HUES6 (cell line): ENCODE data around the gene C17orf78.
"Not testable (repeated sequence)": the region's sequence is repeated elsewhere in the genome, so short reads cannot be mapped to it uniquely, and the experiment has no call there.

Source experiments
- H3K27ac ChIP-seq: 2 replicates; pipeline ENCODE4 v1.7.0; 2013; ENCODE audit warnings: low read depth, mild to moderate bottlenecking, low read length, inconsistent platforms
- H3K27me3 ChIP-seq: 2 replicates; pipeline ENCODE4 v1.6.1; 2013; ENCODE audit warnings: low read length; ENCODE audit not compliant: control insufficient read depth, insufficient read depth
- H3K36me3 ChIP-seq: 2 replicates; pipeline ENCODE4 v1.6.1; 2013; ENCODE audit warnings: low read length; ENCODE audit not compliant: control insufficient read depth, insufficient read depth
- H3K4me1 ChIP-seq: 2 replicates; pipeline ENCODE4 v1.6.1; 2013; ENCODE audit warnings: low read length; ENCODE audit not compliant: control insufficient read depth, insufficient read depth
- H3K4me3 ChIP-seq: 2 replicates; pipeline ENCODE4 v1.5.1; 2013; ENCODE audit warnings: low read depth, low read length
- H3K9ac ChIP-seq: one replicate; pipeline ENCODE4 v1.6.1; 2013; ENCODE audit warnings: mild to moderate bottlenecking, low read length
- H3K9me3 ChIP-seq: 2 replicates; pipeline ENCODE4 v1.6.1; 2013; ENCODE audit warnings: low read depth, low read length; ENCODE audit not compliant: control insufficient read depth, insufficient read depth

C17orf78 gene

DNA sequence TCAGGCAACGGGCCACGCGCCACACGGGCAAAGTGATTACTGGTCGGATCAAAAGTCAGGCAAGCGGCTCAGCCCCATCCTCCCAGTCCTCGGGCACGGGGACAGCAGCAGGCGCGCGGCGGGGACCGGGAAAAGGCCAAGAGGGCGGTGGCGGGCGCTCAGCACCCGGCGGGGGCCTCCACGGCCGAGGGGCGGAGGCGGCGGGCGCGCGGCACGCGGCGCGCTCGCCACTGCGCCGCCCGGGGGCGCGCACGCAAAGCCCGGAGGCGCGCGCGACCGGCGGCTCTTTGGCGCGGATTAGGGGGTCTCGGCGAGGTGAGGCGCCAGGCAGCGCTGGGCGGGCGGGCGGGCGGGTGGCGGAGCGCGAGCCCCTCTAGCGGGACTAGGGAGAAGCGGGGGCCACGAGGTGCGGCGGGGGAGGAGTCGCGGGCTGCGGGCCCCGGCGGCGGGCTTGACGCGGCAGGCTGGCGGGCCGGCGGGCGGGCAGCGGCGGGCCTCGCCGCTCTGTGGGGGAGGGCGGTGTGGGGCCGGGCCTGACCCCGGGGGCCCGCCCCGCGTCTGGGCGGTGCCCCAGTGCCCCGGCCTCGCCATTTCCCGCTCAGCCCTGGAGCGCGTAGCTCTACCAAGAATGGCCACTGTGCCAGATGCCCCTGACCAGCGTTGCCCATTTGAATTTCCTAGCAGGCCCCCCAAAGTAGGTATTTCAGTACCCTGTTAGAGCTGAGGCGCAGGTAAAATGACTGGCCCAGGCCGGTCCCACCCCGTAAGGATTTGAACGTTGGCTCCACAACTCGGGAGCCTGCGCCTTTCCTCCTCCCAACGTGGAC, 31.1 kb downstream of the C17orf78 start, which contains the start of the genes ACACA and TADA2A:
Gene ACACA (minus strand): TSS at position 202 of the 827 bp plus-strand sequence. CDS start 537 bp downstream, outside the sequence.
Gene TADA2A (plus strand): TSS at position 252 of the 827 bp plus-strand sequence. CDS start 4,480 bp downstream, outside the sequence.
- Histone ChIP-seq H3K4me3 (peak within 1 kb of the TSS; percentile 86), H3K27me3 (no peaks in the 10 kb centered on the region), H3K4me1 (peaks cover 8% of the 10 kb centered on the region; the same call in 1 of the 2 replicates), H3K36me3 (peaks cover 10% of the 10 kb centered on the region), H3K9me3 (no peaks in the 10 kb centered on the region), H3K9ac (peak within 1 kb of the TSS; percentile 98), H3K27ac (peak within 1 kb of the TSS; percentile 67)

DNA sequence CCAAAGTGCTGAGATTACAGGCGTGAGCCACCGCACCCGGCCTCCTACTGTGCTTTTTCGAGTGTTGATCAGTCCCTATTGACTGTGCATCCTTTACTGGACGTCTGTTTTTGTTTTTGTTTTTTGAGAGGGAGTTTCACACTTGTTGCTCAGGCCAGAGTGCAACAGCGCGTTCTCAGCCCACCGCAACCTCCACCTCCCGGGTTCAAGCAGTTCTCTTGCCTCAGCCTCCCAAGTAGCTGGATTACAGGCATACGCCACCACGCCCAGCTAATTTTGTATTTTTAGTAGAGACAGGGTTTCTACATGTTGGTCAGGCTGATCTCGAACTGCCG, 32.3 kb downstream of the C17orf78 start:
- H3K9ac ChIP-seq, H3K27ac ChIP-seq, H3K27me3 ChIP-seq, H3K4me3 ChIP-seq, H3K4me1 ChIP-seq, H3K9me3 ChIP-seq: not testable (repeated sequence)
- peaks cover 14% of the 10 kb centered on the region for H3K36me3 ChIP-seq

DNA sequence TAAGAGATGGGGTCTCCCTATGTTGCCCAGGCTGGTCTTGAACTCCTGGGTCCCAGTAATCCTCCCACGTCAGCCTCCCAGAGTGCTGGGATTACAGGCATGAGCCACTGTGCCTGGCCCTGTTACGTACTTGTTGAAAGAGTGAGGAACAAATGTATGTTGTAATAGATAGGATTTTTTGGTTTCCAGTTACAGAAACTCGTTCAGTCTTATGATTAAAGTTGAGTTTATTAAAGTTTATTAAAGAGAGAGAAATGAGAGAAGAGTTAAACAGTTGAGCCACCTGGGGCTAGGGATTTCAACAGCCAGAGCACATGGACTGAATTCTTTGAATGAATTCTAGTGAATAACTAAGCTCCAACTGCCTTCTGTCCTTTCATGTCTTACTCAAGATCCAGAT, 34.6 kb downstream of the C17orf78 start:
- peaks cover 35% of the 10 kb centered on the region for H3K36me3 ChIP-seq
- H3K27me3 ChIP-seq = no peaks in the 10 kb centered on the region
- no peak overlapping the region for H3K27ac ChIP-seq
- H3K9me3 ChIP-seq = no peaks in the 10 kb centered on the region
- no peak overlapping the region for H3K4me3 ChIP-seq
- H3K4me1 ChIP-seq = peaks cover 4% of the 10 kb centered on the region; the same call in 1 of the 2 replicates
- no peak overlapping the region for H3K9ac ChIP-seq

GRCh38 chr17:37413875-37414519, 38.2 kb downstream of the C17orf78 start:
- Histone ChIP-seq H3K36me3 (peaks cover 40% of the 10 kb centered on the region), H3K4me3 (no peak overlapping the region), H3K4me1 (no peaks in the 10 kb centered on the region), H3K9ac (no peak overlapping the region), H3K9me3 (no peaks in the 10 kb centered on the region), H3K27ac (no peak overlapping the region), H3K27me3 (no peaks in the 10 kb centered on the region)

DNA sequence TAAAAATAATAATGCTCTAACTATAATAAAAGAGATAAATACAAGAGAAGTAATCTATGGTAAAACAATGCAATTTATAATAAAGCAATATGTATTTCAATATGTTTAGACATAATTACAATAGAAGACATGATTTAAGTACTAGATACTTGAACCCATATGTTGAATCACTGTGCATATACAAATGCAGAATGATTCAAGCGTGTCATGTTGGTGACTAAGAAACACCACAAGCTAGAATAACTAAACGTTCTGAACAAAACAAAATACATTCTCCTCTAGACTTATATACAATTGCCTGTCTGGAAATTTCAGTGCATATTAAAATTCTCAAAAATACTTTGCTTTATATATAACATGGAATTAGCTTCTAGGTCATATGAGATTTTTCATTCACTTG, 42.1 kb downstream of the C17orf78 start:
- Histone ChIP-seq H3K4me3 (no peak overlapping the region), H3K9ac (no peak overlapping the region), H3K27ac (no peak overlapping the region), H3K4me1 (no peaks in the 10 kb centered on the region), H3K36me3 (peaks cover 37% of the 10 kb centered on the region), H3K27me3 (no peaks in the 10 kb centered on the region), H3K9me3 (no peaks in the 10 kb centered on the region)

GRCh38 chr17:37422971-37423625, 47.3 kb downstream of the C17orf78 start:
- peaks cover 50% of the 10 kb centered on the region for H3K36me3 ChIP-seq
- no peak overlapping the region for H3K27ac ChIP-seq
- no peak overlapping the region for H3K4me3 ChIP-seq
- no peaks in the 10 kb centered on the region for H3K27me3 ChIP-seq
- no peaks in the 10 kb centered on the region for H3K4me1 ChIP-seq
- no peaks in the 10 kb centered on the region for H3K9me3 ChIP-seq
- H3K9ac ChIP-seq = no peak overlapping the region

DNA sequence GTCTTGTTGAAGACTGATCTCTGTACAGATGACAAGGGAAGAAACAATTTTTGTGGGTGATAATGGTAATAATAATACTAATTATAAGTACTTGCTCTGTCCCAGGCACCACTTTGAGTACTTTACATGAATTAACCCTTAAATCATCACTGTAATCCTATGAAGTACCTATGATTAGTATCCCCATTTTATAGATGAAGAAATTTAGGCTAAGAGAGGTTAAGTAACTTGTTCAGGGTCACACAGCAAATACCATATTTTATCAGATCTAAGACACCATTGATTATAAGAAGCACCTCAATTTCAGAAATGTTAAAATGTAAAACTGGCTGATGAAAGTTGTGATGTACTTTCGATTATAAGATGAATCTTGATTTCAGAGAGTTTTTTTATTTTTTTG, 49.5 kb downstream of the C17orf78 start:
- H3K9me3 ChIP-seq = no peaks in the 10 kb centered on the region
- no peak overlapping the region for H3K27ac ChIP-seq
- peaks cover 55% of the 10 kb centered on the region for H3K36me3 ChIP-seq
- no peaks in the 10 kb centered on the region for H3K27me3 ChIP-seq
- no peaks in the 10 kb centered on the region for H3K4me1 ChIP-seq
- no peak overlapping the region for H3K9ac ChIP-seq
- no peak overlapping the region for H3K4me3 ChIP-seq

GRCh38 chr17:37429039-37429438, 53.3 kb downstream of the C17orf78 start:
- Histone ChIP-seq H3K9ac (no peak overlapping the region), H3K4me3 (no peak overlapping the region), H3K27ac (no peak overlapping the region), H3K4me1 (no peaks in the 10 kb centered on the region), H3K36me3 (peaks cover 54% of the 10 kb centered on the region), H3K27me3 (no peaks in the 10 kb centered on the region), H3K9me3 (no peaks in the 10 kb centered on the region)

- Histone ChIP-seq H3K4me3 (no peak overlapping the region), H3K4me1 (no peaks in the 10 kb centered on the region), H3K9ac (no peak overlapping the region), H3K27me3 (no peaks in the 10 kb centered on the region), H3K36me3 (peaks cover 54% of the 10 kb centered on the region), H3K27ac (0 out of 2 replicates have a peak overlapping the region, but pooled peaks have one; percentile 25), H3K9me3 (no peaks in the 10 kb centered on the region)
These were observed 53.7 kb downstream of the C17orf78 start for GRCh38 chr17:37429453-37429852.

DNA sequence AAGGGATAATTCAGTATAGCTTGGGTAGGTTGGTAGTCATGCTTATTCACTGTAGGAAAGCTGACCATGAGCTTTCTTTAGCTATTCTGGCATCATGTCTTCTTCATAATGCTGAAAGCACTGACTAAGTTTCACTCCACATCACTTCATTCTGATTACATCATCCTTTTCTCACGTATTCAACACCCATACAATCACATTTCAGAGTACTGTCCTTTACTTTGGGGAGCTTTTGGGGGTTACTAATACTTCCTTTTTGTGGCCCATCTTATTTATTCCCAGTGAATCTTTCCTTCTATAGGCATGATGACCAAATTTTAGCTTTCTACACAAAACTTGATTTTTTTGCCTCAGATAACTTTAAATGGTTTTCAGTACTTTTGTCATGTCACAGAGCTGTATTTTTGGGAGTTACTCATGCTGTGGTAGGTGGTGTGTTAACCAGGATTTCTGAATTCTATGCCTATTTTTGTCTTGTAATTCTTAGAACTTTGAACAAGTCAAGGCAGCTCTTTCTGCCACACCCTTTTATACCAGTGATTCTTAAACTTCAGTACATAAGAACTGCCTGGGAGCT, 54.4 kb downstream of the C17orf78 start:
- Histone ChIP-seq H3K4me1 (no peaks in the 10 kb centered on the region), H3K27me3 (no peaks in the 10 kb centered on the region), H3K9me3 (no peaks in the 10 kb centered on the region), H3K4me3 (no peak overlapping the region), H3K36me3 (peaks cover 54% of the 10 kb centered on the region), H3K27ac (peak overlapping the region; percentile 25; the same call in 1 of the 2 replicates), H3K9ac (no peak overlapping the region)
